HepG2 (cell line): ENCODE data around the gene BTAF1. TPM values are rescaled to one million over a fixed set of nuclear protein-coding genes. Genes with fewer than 3 reads are reported as not detected.

ENCODE experiments used
- CHCHD3 ChIP-seq: sonication (generic); formaldehyde crosslinking; IDR thresholded peaks from 2 replicates; pipeline ENCODE4 v1.8.0; 2022; ENCODE audit warnings: mild to moderate bottlenecking, missing genetic modification reagents, moderate library complexity
- NFKBIZ ChIP-seq: IDR thresholded peaks from 2 replicates; pipeline ENCODE4 v1.6.1; 2018; ENCODE audit warnings: missing genetic modification reagents, missing compliant biosample characterization
- NR2F6 ChIP-seq, 2 experiments: IDR thresholded peaks; 2 replicates each; pipeline ENCODE4 v1.6.1; 2016; ENCODE audit warnings: antibody characterized with exemption in 1 of 2, mild to moderate bottlenecking in 1 of 2
- PHB2 ChIP-seq: fragments of 450-650 bp; IDR thresholded peaks from 2 replicates; pipeline ENCODE4 v1.6.1; 2018; ENCODE audit not compliant: partially characterized antibody
- RFX3 ChIP-seq: IDR thresholded peaks from 2 replicates; pipeline ENCODE4 v1.6.1; 2016; ENCODE audit warnings: missing biosample characterization, missing genetic modification reagents
- SETDB1 ChIP-seq: sonication (generic); formaldehyde crosslinking; IDR thresholded peaks from 2 replicates; pipeline ENCODE4 v1.5.1; 2020; ENCODE audit warnings: missing genetic modification reagents, mild to moderate bottlenecking, borderline replicate concordance
- SMAD1 ChIP-seq: sonication (generic); formaldehyde crosslinking; IDR thresholded peaks from 2 replicates; pipeline ENCODE4 v1.4.0; 2020; ENCODE audit warnings: missing genetic modification reagents, low read depth, mild to moderate bottlenecking, borderline replicate concordance
- SRF ChIP-seq: IDR thresholded peaks from 2 replicates; pipeline ENCODE4 v1.6.1; 2011; ENCODE audit warnings: mild to moderate bottlenecking, low read depth, low read length, moderate library complexity
- SYNCRIP ChIP-seq: fragments of 200-400 bp; formaldehyde crosslinking; IDR thresholded peaks from 2 replicates; pipeline ENCODE4 v1.6.1; 2018; ENCODE audit warnings: mild to moderate bottlenecking, low read depth, low read length; ENCODE audit not compliant: insufficient read depth
- ZFAT ChIP-seq: sonication (generic); formaldehyde crosslinking; conservative IDR thresholded peaks from 2 replicates; pipeline ENCODE4 v1.8.1; 2023; ENCODE audit warnings: missing genetic modification reagents, inconsistent platforms
- ZMYM2 ChIP-seq: sonication (generic); formaldehyde crosslinking; IDR thresholded peaks from 2 replicates; pipeline ENCODE4 v1.8.0; 2022; ENCODE audit warnings: mild to moderate bottlenecking, missing genetic modification reagents
- ZNF335 ChIP-seq: sonication (generic); formaldehyde crosslinking; IDR thresholded peaks from 2 replicates; pipeline ENCODE4 v1.4.0; 2020; ENCODE audit warnings: missing genetic modification reagents
- ZNF354B ChIP-seq: sonication (generic); formaldehyde crosslinking; IDR thresholded peaks from 2 replicates; pipeline ENCODE4 v1.8.0; 2022; ENCODE audit warnings: mild to moderate bottlenecking, missing genetic modification reagents
- ZNF383 ChIP-seq: sonication (generic); formaldehyde crosslinking; IDR thresholded peaks from 2 replicates; pipeline ENCODE4 v1.4.0; 2020; ENCODE audit warnings: missing genetic modification reagents, mild to moderate bottlenecking, borderline replicate concordance
- ZNF432 ChIP-seq: sonication (generic); formaldehyde crosslinking; IDR thresholded peaks from 2 replicates; pipeline ENCODE4 v1.5.0; 2020; ENCODE audit warnings: missing genetic modification reagents, mild to moderate bottlenecking, borderline replicate concordance
- ZNF572 ChIP-seq: sonication (generic); formaldehyde crosslinking; IDR thresholded peaks from 2 replicates; pipeline ENCODE4 v1.5.1; 2020; ENCODE audit warnings: mild to moderate bottlenecking, missing genetic modification reagents
- ZNF792 ChIP-seq: IDR thresholded peaks from 2 replicates; pipeline ENCODE4 v1.6.1; 2016
- polyA plus RNA-seq, 8 experiments: library from polyadenylated mRNA; depleted of rRNA in 3 of 8; stranded (reverse) in 7 of 8; unstranded in 1 of 8; fragments of >200 nt; fragmentation: Illumina TruSeq in 4 of 8; extraction: Trizol in 4 of 8; gene quantifications; 2 replicates each; pipeline versions ENCODE4 v1.2.1 to v1.2.3, GENCODE V29; 2011 to 2016; ENCODE audit warnings: low read depth in 4 of 8, missing spikeins in 1 of 8, mixed read lengths in 1 of 8; ENCODE audit not compliant: insufficient read depth in 1 of 8
- total RNA-seq, 5 experiments: library from RNA; depleted of rRNA; stranded (reverse); fragments of >200 nt; fragmentation: Illumina TruSeq; extraction: Trizol; gene quantifications; 2 replicates each; pipeline ENCODE4 v1.2.3, GENCODE V29; 2016; ENCODE audit warnings: low read depth in 1 of 5
- TF ChIP-seq, protein P1 (sequence below): sonication (generic); formaldehyde crosslinking; IDR thresholded peaks from 2 replicates; pipeline ENCODE4 v1.9.0; 2021; ENCODE audit warnings: missing genetic modification reagents, mild to moderate bottlenecking, borderline replicate concordance
- TF ChIP-seq, protein P2 (sequence below): sonication (generic); formaldehyde crosslinking; IDR thresholded peaks from 2 replicates; pipeline ENCODE4 v1.4.0; 2020; ENCODE audit warnings: missing genetic modification reagents
- TF ChIP-seq, protein P3 (sequence below): fragments of 450-650 bp; IDR thresholded peaks from 2 replicates; pipeline ENCODE4 v1.6.1; 2017
- TF ChIP-seq, protein P4 (sequence below): IDR thresholded peaks from 2 replicates; pipeline ENCODE4 v1.6.1; 2016; ENCODE audit warnings: missing genetic modification reagents, missing compliant biosample characterization
- TF ChIP-seq, protein P5 (sequence below): sonication (generic); formaldehyde crosslinking; IDR thresholded peaks from 2 replicates; pipeline ENCODE4 v1.4.0; 2020; ENCODE audit warnings: mild to moderate bottlenecking, missing genetic modification reagents

Gene BTAF1
- total and polyA plus RNA-seq, 2 of the 13 experiments (the other 11 are each of a cell fraction or from before 2014, with no cell fraction given): 38.6 to 54.1 TPM

DNA sequence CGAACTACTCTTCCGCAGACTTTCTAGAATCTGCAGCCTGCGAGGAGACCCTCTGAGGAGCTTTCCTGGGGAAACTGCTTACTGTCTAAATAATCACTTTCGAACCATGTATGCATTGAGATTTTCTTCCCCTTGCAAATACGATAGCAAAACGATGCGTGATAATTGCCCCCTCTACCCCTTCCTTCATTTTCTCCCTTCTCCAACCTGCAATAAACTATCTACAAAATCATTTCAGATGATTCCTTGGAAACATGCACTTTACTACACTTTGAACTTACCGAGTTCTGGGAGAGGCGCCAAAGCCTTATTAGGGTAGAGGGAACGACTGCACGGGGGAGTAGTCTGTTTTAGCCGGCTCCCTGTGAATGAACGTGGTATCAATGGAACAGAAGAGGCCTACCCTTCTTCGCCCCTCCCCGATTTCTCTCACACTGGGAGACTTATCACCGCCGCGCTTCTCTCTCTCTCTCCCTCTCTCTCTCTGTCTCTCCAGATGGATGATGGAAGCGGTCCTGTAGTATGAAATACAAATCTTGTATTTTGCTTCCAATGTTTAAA, 14.4 kb upstream of the BTAF1 start, which contains the start of gene FGFBP3 (continued):
- TF ChIP-seq, protein P1, sequence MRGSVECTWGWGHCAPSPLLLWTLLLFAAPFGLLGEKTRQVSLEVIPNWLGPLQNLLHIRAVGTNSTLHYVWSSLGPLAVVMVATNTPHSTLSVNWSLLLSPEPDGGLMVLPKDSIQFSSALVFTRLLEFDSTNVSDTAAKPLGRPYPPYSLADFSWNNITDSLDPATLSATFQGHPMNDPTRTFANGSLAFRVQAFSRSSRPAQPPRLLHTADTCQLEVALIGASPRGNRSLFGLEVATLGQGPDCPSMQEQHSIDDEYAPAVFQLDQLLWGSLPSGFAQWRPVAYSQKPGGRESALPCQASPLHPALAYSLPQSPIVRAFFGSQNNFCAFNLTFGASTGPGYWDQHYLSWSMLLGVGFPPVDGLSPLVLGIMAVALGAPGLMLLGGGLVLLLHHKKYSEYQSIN (CRISPR knock-in tag): no peak
- TF ChIP-seq SMAD1 (CRISPR knock-in tag): no peak
- no peak for TF ChIP-seq ZNF335
- TF ChIP-seq, protein P2, sequence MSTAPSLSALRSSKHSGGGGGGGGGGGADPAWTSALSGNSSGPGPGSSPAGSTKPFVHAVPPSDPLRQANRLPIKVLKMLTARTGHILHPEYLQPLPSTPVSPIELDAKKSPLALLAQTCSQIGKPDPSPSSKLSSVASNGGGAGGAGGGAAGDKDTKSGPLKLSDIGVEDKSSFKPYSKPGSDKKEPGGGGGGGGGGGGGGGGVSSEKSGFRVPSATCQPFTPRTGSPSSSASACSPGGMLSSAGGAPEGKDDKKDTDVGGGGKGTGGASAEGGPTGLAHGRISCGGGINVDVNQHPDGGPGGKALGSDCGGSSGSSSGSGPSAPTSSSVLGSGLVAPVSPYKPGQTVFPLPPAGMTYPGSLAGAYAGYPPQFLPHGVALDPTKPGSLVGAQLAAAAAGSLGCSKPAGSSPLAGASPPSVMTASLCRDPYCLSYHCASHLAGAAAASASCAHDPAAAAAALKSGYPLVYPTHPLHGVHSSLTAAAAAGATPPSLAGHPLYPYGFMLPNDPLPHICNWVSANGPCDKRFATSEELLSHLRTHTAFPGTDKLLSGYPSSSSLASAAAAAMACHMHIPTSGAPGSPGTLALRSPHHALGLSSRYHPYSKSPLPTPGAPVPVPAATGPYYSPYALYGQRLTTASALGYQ (CRISPR knock-in tag): no peak
- no peak for TF ChIP-seq ZNF432 (CRISPR knock-in tag)
- 0 out of 2 replicates have a peak, but pooled peaks have one; percentile 71 for TF ChIP-seq ZNF572 (CRISPR knock-in tag)
- peak; percentile 65; the same call in 1 of the 2 replicates for TF ChIP-seq SRF
- no peak for TF ChIP-seq ZNF354B (CRISPR knock-in tag)
- TF ChIP-seq ZNF383: no peak
- TF ChIP-seq RFX3 (CRISPR knock-in tag): no peak
- no peak for TF ChIP-seq NR2F6 (IDR thresholded peaks at IDR 0.05)
- TF ChIP-seq NR2F6 (CRISPR knock-in tag; IDR thresholded peaks at IDR 0.05): no peak
- no peak for TF ChIP-seq PHB2
- TF ChIP-seq, protein P3, sequence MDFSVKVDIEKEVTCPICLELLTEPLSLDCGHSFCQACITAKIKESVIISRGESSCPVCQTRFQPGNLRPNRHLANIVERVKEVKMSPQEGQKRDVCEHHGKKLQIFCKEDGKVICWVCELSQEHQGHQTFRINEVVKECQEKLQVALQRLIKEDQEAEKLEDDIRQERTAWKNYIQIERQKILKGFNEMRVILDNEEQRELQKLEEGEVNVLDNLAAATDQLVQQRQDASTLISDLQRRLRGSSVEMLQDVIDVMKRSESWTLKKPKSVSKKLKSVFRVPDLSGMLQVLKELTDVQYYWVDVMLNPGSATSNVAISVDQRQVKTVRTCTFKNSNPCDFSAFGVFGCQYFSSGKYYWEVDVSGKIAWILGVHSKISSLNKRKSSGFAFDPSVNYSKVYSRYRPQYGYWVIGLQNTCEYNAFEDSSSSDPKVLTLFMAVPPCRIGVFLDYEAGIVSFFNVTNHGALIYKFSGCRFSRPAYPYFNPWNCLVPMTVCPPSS: no peak
- no peak for TF ChIP-seq ZFAT
- TF ChIP-seq ZMYM2 (CRISPR knock-in tag): 0 out of 2 replicates have a peak, but pooled peaks have one; percentile 16
- TF ChIP-seq CHCHD3 (CRISPR knock-in tag): no peak
- no peak for TF ChIP-seq SETDB1
- TF ChIP-seq, protein P4, sequence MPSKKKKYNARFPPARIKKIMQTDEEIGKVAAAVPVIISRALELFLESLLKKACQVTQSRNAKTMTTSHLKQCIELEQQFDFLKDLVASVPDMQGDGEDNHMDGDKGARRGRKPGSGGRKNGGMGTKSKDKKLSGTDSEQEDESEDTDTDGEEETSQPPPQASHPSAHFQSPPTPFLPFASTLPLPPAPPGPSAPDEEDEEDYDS (CRISPR knock-in tag): 0 out of 2 replicates have a peak, but pooled peaks have one; percentile 5
- TF ChIP-seq SYNCRIP: no peak
- TF ChIP-seq NFKBIZ: no peak
- TF ChIP-seq ZNF792 (CRISPR knock-in tag): no peak
- TF ChIP-seq, protein P5, sequence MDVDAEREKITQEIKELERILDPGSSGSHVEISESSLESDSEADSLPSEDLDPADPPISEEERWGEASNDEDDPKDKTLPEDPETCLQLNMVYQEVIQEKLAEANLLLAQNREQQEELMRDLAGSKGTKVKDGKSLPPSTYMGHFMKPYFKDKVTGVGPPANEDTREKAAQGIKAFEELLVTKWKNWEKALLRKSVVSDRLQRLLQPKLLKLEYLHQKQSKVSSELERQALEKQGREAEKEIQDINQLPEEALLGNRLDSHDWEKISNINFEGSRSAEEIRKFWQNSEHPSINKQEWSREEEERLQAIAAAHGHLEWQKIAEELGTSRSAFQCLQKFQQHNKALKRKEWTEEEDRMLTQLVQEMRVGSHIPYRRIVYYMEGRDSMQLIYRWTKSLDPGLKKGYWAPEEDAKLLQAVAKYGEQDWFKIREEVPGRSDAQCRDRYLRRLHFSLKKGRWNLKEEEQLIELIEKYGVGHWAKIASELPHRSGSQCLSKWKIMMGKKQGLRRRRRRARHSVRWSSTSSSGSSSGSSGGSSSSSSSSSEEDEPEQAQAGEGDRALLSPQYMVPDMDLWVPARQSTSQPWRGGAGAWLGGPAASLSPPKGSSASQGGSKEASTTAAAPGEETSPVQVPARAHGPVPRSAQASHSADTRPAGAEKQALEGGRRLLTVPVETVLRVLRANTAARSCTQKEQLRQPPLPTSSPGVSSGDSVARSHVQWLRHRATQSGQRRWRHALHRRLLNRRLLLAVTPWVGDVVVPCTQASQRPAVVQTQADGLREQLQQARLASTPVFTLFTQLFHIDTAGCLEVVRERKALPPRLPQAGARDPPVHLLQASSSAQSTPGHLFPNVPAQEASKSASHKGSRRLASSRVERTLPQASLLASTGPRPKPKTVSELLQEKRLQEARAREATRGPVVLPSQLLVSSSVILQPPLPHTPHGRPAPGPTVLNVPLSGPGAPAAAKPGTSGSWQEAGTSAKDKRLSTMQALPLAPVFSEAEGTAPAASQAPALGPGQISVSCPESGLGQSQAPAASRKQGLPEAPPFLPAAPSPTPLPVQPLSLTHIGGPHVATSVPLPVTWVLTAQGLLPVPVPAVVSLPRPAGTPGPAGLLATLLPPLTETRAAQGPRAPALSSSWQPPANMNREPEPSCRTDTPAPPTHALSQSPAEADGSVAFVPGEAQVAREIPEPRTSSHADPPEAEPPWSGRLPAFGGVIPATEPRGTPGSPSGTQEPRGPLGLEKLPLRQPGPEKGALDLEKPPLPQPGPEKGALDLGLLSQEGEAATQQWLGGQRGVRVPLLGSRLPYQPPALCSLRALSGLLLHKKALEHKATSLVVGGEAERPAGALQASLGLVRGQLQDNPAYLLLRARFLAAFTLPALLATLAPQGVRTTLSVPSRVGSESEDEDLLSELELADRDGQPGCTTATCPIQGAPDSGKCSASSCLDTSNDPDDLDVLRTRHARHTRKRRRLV (CRISPR knock-in tag): no peak
